ENCODE measurements around the gene LPCAT2. TPM values are rescaled to one million over a fixed set of nuclear protein-coding genes. Genes with fewer than 3 reads are reported as not detected.

The LPCAT2 gene
- total RNA-seq, 1 experiment from 2014 or later = 7.1 TPM

- peaks cover 4% of the 10 kb centered on the region; the same call in 1 of the 2 replicates for H3K27me3 Mint-ChIP-seq (ENCODE audit: low read depth)
- H3K4me1 Mint-ChIP-seq = peaks cover 3% of the 10 kb centered on the region
- H3K27ac Mint-ChIP-seq = no peak overlapping the region
These were observed 79.9 kb downstream of the LPCAT2 start for GRCh38 chr16:55588799-55589198.

GRCh38 chr16:55592306-55592705 is 83.4 kb downstream of the LPCAT2 start:
- H3K9me3 Mint-ChIP-seq = no peaks in the 10 kb centered on the region
- no peak overlapping the region for H3K27ac Mint-ChIP-seq
- no peak overlapping the region for H3K4me3 Mint-ChIP-seq
- H3K27me3 Mint-ChIP-seq (ENCODE audit: low read depth) = no peaks in the 10 kb centered on the region; the same call in 1 of the 2 replicates
- ChIA-PET CTCF (no interaction called here), POLR2A (no interaction called here)
- ATAC-seq = no peak
- H3K36me3 Mint-ChIP-seq = no peaks in the 10 kb centered on the region
- no peak for DNase-seq (ENCODE audit: low spot score)
- peaks cover 17% of the 10 kb centered on the region for H3K4me1 Mint-ChIP-seq
- TF ChIP-seq TP53 (CRISPR knock-in tag; IDR thresholded peaks at IDR 0.05) (no peak), USF1 (CRISPR knock-in tag; IDR thresholded peaks at IDR 0.05) (no peak), GABPB1 (CRISPR knock-in tag; IDR thresholded peaks at IDR 0.05) (no peak), ESRRA (CRISPR knock-in tag; IDR thresholded peaks at IDR 0.05; ENCODE audit: borderline replicate concordance) (no peak), MLX (CRISPR knock-in tag; IDR thresholded peaks at IDR 0.05) (no peak), TEAD1 (CRISPR knock-in tag; IDR thresholded peaks at IDR 0.05) (no peak), NR1H2 (CRISPR knock-in tag; IDR thresholded peaks at IDR 0.05) (no peak), ZNF219 (CRISPR knock-in tag; IDR thresholded peaks at IDR 0.05; ENCODE audit: borderline replicate concordance) (no peak), ATF3 (CRISPR knock-in tag; conservative IDR thresholded peaks at IDR 0.05) (no peak), ZNF138 (CRISPR knock-in tag; conservative IDR thresholded peaks at IDR 0.05) (no peak), FOXP1 (CRISPR knock-in tag; IDR thresholded peaks at IDR 0.05; ENCODE audit: borderline replicate concordance) (no peak), NFE2L1 (CRISPR knock-in tag; IDR thresholded peaks at IDR 0.05) (no peak), ZNF532 (CRISPR knock-in tag; IDR thresholded peaks at IDR 0.05; ENCODE audit: borderline replicate concordance) (no peak), FOXK1 (CRISPR knock-in tag; IDR thresholded peaks at IDR 0.05) (no peak)

More at GRCh38 chr16:55588799-55589198, 79.9 kb downstream of the LPCAT2 start:
- POLR2A ChIA-PET = no interaction called here
- Mint-ChIP-seq H3K36me3 (no peaks in the 10 kb centered on the region), H3K9me3 (peaks cover 4% of the 10 kb centered on the region; the same call in 1 of the 2 replicates), H3K4me3 (no peak overlapping the region)
- ATAC-seq (no peak), DNase-seq (ENCODE audit: low spot score) (no peak)
- CTCF ChIA-PET = no interaction called here
- TF ChIP-seq FOXK1 (CRISPR knock-in tag; IDR thresholded peaks at IDR 0.05) (no peak), FOXJ3 (CRISPR knock-in tag; IDR thresholded peaks at IDR 0.05; ENCODE audit: borderline replicate concordance) (no peak), SP1 (CRISPR knock-in tag; conservative IDR thresholded peaks at IDR 0.05) (no peak), MLX (CRISPR knock-in tag; IDR thresholded peaks at IDR 0.05) (no peak), PRRX2 (CRISPR knock-in tag; IDR thresholded peaks at IDR 0.05) (no peak), GABPB1 (CRISPR knock-in tag; IDR thresholded peaks at IDR 0.05) (no peak), ZNF416 (CRISPR knock-in tag; IDR thresholded peaks at IDR 0.05) (no peak), HMGA2 (CRISPR knock-in tag; IDR thresholded peaks at IDR 0.05) (no peak), ZNF423 (CRISPR knock-in tag; IDR thresholded peaks at IDR 0.05) (no peak), ZBTB43 (CRISPR knock-in tag; IDR thresholded peaks at IDR 0.05) (no peak), CDX4 (CRISPR knock-in tag; IDR thresholded peaks at IDR 0.05; ENCODE audit: borderline replicate concordance) (no peak), USF1 (CRISPR knock-in tag; IDR thresholded peaks at IDR 0.05) (no peak), RORB (CRISPR knock-in tag; IDR thresholded peaks at IDR 0.05) (no peak), SMAD3 (CRISPR knock-in tag; IDR thresholded peaks at IDR 0.05; ENCODE audit: borderline replicate concordance) (no peak)
